Prostate gland (tissue), 2 donors: ENCODE results near the gene SOBP. TPM values are rescaled to one million over a fixed set of nuclear protein-coding genes. Genes with fewer than 3 reads are reported as not detected.

Experiments used
- DNase-seq: peaks from one replicate; pipeline ENCODE4 v3.0.0-alpha.2; 2019; ENCODE audit warnings: low spot score
- H3K27ac ChIP-seq, 2 donors: fragments of 200-600 bp; sonication (generic); 2 replicates each; pipeline ENCODE4 v1.5.1; 2017 to 2019
- H3K27me3 ChIP-seq: fragments of 200-600 bp; sonication (generic); replicated peaks from 2 replicates; pipeline ENCODE4 v1.5.1; 2019; ENCODE audit not compliant: insufficient read depth
- H3K36me3 ChIP-seq, 2 donors: fragments of 200-600 bp; sonication (generic); 1 replicate in 1 of 2; 2 replicates in 1 of 2; pipeline versions ENCODE4 v1.5.1 to v1.8.1; 2017 to 2019
- H3K4me1 ChIP-seq: fragments of 200-600 bp; sonication (generic); replicated peaks from 2 replicates; pipeline ENCODE4 v1.5.1; 2019
- H3K4me3 ChIP-seq, 2 donors: fragments of 200-600 bp; sonication (generic); 2 replicates each; pipeline ENCODE4 v1.5.1; 2017 to 2019
- H3K9me3 ChIP-seq: fragments of 200-600 bp; sonication (generic); 2 replicates; pipeline ENCODE4 v1.5.1; 2017
- CTCF ChIP-seq, 4 experiments: fragments of 200-600 bp in 2 of 4; fragments of 450-650 bp in 2 of 4; sonication (generic) in 2 of 4; IDR thresholded peaks; 1 replicate in 3 of 4; 2 replicates in 1 of 4; pipeline ENCODE4 v1.5.1; 2016 to 2019; ENCODE audit warnings: antibody characterized with exemption in 4 of 4, mild to moderate bottlenecking in 2 of 4, moderate library complexity in 2 of 4
- POLR2A ChIP-seq: fragments of 450-650 bp; IDR thresholded peaks from one replicate; pipeline ENCODE4 v1.6.1; 2016; ENCODE audit warnings: antibody characterized with exemption, mild to moderate bottlenecking
- POLR2AphosphoS5 ChIP-seq: sonication (generic); formaldehyde crosslinking; IDR thresholded peaks from one replicate; pipeline ENCODE4 v1.6.1; 2017; ENCODE audit warnings: antibody characterized with exemption
- WGBS: methylation state at CpG from one replicate; pipeline ENCODE4 v1.1.5; 2018; 5-methylcytosine and 5-hydroxymethylcytosine counted together
- intact Hi-C: fragments of 100-400 bp; cut with DNase I; formaldehyde crosslinking; loops from one replicate; pipeline ENCODE4 v1.14.2; 2022
- total RNA-seq, 2 donors: library from RNA; depleted of rRNA; stranded (reverse); fragments of >200 nt; gene quantifications; one replicate each; pipeline ENCODE4 v1.1.0, GENCODE V29; 2016

Gene SOBP
- total RNA-seq, 2 donors from 2014 or later = 15.8 to 23.3 TPM

GRCh38 chr6:107563694-107564588 lies 74.0 kb downstream of the SOBP start:
- TF ChIP-seq POLR2AphosphoS5 = no peak
- DNase-seq = no peak
- intact Hi-C loops = no loop called here
- no peaks in the 10 kb centered on the region for H3K9me3 ChIP-seq
- no peak overlapping the region for H3K4me3 ChIP-seq
- H3K27ac ChIP-seq = no peak overlapping the region
- 72% methylated on average over 13 of the region's 13 CpGs for WGBS
- no peaks in the 10 kb centered on the region for H3K4me1 ChIP-seq
- H3K36me3 ChIP-seq = no peaks in the 10 kb centered on the region
- no peaks in the 10 kb centered on the region for H3K27me3 ChIP-seq

- Histone ChIP-seq H3K9me3 (no peaks in the 10 kb centered on the region), H3K4me1 (no peaks in the 10 kb centered on the region), H3K27me3 (no peaks in the 10 kb centered on the region), H3K36me3 (no peaks in the 10 kb centered on the region), H3K4me3 (no peak overlapping the region), H3K27ac (no peak overlapping the region)
- 43% methylated on average over 4 of the region's 4 CpGs for WGBS
- no peak for DNase-seq
- intact Hi-C loops = no loop called here
- no peak for TF ChIP-seq CTCF (IDR thresholded peaks at IDR 0.05)
- no peak for TF ChIP-seq POLR2AphosphoS5
- no peak for TF ChIP-seq POLR2A
Observed at GRCh38 chr6:107564589-107564951, 74.7 kb downstream of the SOBP start.

GRCh38 chr6:107565165-107565723 lies 75.3 kb downstream of the SOBP start:
- no peak for TF ChIP-seq POLR2A
- no peak for TF ChIP-seq POLR2AphosphoS5
- no peak for TF ChIP-seq CTCF (IDR thresholded peaks at IDR 0.05)
- Histone ChIP-seq H3K27me3 (no peaks in the 10 kb centered on the region), H3K9me3 (no peaks in the 10 kb centered on the region), H3K36me3 (no peaks in the 10 kb centered on the region), H3K4me1 (no peaks in the 10 kb centered on the region), H3K4me3 (no peak overlapping the region), H3K27ac (no peak overlapping the region)
- intact Hi-C loops = no loop called here
- DNase-seq = no peak
- 94% methylated on average over 7 of the region's 7 CpGs for WGBS

- WGBS = 12% methylated on average over 1 of the region's 1 CpG
- DNase-seq = no peak
- H3K4me3 ChIP-seq = no peak overlapping the region
- TF ChIP-seq POLR2AphosphoS5 (no peak), POLR2A (no peak), CTCF (IDR thresholded peaks at IDR 0.05) (no peak)
- H3K36me3 ChIP-seq = no peaks in the 10 kb centered on the region
- intact Hi-C loops = no loop called here
- H3K4me1 ChIP-seq = no peaks in the 10 kb centered on the region
- H3K27me3 ChIP-seq = no peaks in the 10 kb centered on the region
- H3K9me3 ChIP-seq = no peaks in the 10 kb centered on the region
- no peak overlapping the region for H3K27ac ChIP-seq
Observed at GRCh38 chr6:107567643-107568042, 77.7 kb downstream of the SOBP start.

GRCh38 chr6:107569473-107569872 lies 79.6 kb downstream of the SOBP start:
- TF ChIP-seq POLR2A = no peak
- TF ChIP-seq CTCF (IDR thresholded peaks at IDR 0.05) = no peak
- no peak for TF ChIP-seq POLR2AphosphoS5
- intact Hi-C loops = no loop called here
- Histone ChIP-seq H3K4me3 (no peak overlapping the region), H3K27ac (no peak overlapping the region), H3K9me3 (no peaks in the 10 kb centered on the region), H3K4me1 (no peaks in the 10 kb centered on the region), H3K36me3 (no peaks in the 10 kb centered on the region), H3K27me3 (no peaks in the 10 kb centered on the region)
- 90% methylated on average over 9 of the region's 9 CpGs for WGBS
- no peak for DNase-seq
